CD4-positive, alpha-beta memory T cell (primary cell): Measurements from ENCODE around the gene CAMKK1. TPM values are rescaled to one million over a fixed set of nuclear protein-coding genes. Genes with fewer than 3 reads are reported as not detected.

Experiments
- CTCF ChIA-PET: fragments of 350-600 bp; sonication (Branson Sonifier 250); formaldehyde crosslinking; loops from one replicate; lab custom pipeline; 2021; ENCODE audit warnings: inconsistent platforms; ENCODE audit not compliant: partially characterized antibody; lab: Charles Lee
- POLR2A ChIA-PET: fragments of 350-600 bp; sonication (Branson Sonifier 250); formaldehyde crosslinking; loops from one replicate; lab custom pipeline; 2021; ENCODE audit not compliant: partially characterized antibody; lab: Charles Lee
- DNase-seq, 5 donors: peaks; one replicate each; pipeline versions ENCODE4 v3.0.0 to v3.0.0-alpha.2; 2020 to 2022; ENCODE audit warnings: mixed read lengths in 1 of 5
- H3K27ac ChIP-seq: one replicate; pipeline ENCODE4 v1.7.0; 2013; ENCODE audit warnings: low read depth, low read length
- H3K27me3 ChIP-seq: 2 replicates; pipeline ENCODE4 v1.7.0; 2013; ENCODE audit warnings: mild to moderate bottlenecking, low read length, moderate library complexity; ENCODE audit not compliant: insufficient read depth
- H3K36me3 ChIP-seq: 2 replicates; pipeline ENCODE4 v1.7.0; 2013; ENCODE audit warnings: mild to moderate bottlenecking, low read length, moderate library complexity; ENCODE audit not compliant: insufficient read depth
- H3K4me1 ChIP-seq: 2 replicates; pipeline ENCODE4 v1.7.0; 2013; ENCODE audit warnings: mild to moderate bottlenecking, low read length, moderate library complexity; ENCODE audit not compliant: insufficient read depth
- H3K4me3 ChIP-seq, 2 donors: one replicate each; pipeline ENCODE4 v1.7.0; 2013; ENCODE audit warnings: low read length in 2 of 2, mild to moderate bottlenecking in 1 of 2
- H3K9me3 ChIP-seq, 2 donors: one replicate each; pipeline ENCODE4 v1.7.0; 2013; ENCODE audit warnings: low read length in 2 of 2, control low read depth in 1 of 2; ENCODE audit not compliant: control insufficient read depth in 1 of 2
- H3K27ac Mint-ChIP-seq, 7 donors: one replicate each; pipeline ENCODE4 v1.8.0; 2020 to 2021; ENCODE audit warnings: mixed read lengths in 7 of 7, mild to moderate bottlenecking in 6 of 7, inconsistent platforms in 3 of 7, moderate library complexity in 3 of 7
- H3K27me3 Mint-ChIP-seq, 2 donors: one replicate each; pipeline ENCODE4 v1.8.0; 2020 to 2021; ENCODE audit warnings: mixed read lengths in 2 of 2
- H3K36me3 Mint-ChIP-seq, 2 donors: one replicate each; pipeline ENCODE4 v1.8.0; 2020 to 2021; ENCODE audit warnings: mixed read lengths in 2 of 2, inconsistent platforms in 1 of 2, mild to moderate bottlenecking in 1 of 2
- H3K4me1 Mint-ChIP-seq, 4 donors: one replicate each; pipeline ENCODE4 v1.8.0; 2020 to 2021; ENCODE audit warnings: mixed read lengths in 4 of 4, mild to moderate bottlenecking in 1 of 4
- H3K4me3 Mint-ChIP-seq, 8 donors: one replicate each; pipeline ENCODE4 v1.8.0; 2020 to 2021; ENCODE audit warnings: mixed read lengths in 8 of 8, mild to moderate bottlenecking in 7 of 8, moderate library complexity in 6 of 8, inconsistent platforms in 3 of 8
- H3K9me3 Mint-ChIP-seq, 8 donors: one replicate each; pipeline ENCODE4 v1.8.0; 2020 to 2021; ENCODE audit warnings: mixed read lengths in 8 of 8, mild to moderate bottlenecking in 5 of 8, inconsistent platforms in 3 of 8, moderate library complexity in 1 of 8
- intact Hi-C: fragments of 100-400 bp; cut with micrococcal nuclease; formaldehyde crosslinking; loops from one replicate; pipeline ENCODE4 v1.15.1; 2023
- polyA plus RNA-seq, 2 donors: library from polyadenylated mRNA; unstranded; fragments of 300-500 nt; fragmentation: Illumina TruSeq; gene quantifications; one replicate each; pipeline ENCODE4 v1.2.3, GENCODE V29; 2021
- total RNA-seq, 2 experiments: library from RNA; stranded (reverse); gene quantifications; one replicate each; pipeline ENCODE4 v1.2.3, GENCODE V29; 2021

CAMKK1 gene
- total and polyA plus RNA-seq, 4 experiments from 2014 or later, result 0.18 to 3.5 (median 3.0) TPM

DNA sequence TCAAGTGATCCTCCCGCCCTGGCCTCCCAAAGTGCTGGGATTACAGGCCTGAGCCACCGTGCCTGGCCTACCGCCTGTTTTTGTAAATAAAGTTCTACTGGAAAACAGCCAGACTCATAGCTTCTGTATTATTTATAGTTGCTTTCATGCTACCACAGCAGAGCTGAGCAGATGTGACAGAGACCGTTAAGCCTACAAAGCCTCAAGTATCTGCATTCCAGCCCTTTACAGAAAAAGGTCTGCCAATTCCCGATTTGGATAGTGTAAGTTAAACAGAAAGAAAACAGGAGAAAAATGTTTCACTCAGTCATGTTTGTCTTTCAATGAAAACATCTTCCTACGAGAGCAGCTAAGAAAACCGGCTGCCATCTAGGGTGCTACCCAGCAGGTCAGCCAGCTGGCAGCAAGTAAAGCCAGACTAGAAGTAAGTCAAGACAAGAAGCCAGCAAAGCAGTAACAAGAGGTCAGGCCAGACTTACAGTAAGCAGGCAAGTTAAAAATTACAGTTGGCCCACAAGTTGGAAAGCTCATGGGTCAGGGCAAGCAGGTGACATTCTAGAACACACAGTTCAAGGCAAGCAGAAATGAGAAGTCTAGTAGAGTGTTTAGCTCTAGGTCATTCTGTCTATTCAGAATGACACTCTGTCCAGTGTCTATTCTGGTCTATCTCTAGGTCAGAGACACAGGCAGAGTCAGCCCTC lies 64.6 kb downstream of the CAMKK1 start:
- H3K9me3 ChIP-seq, result no peaks in the 10 kb centered on the region
- intact Hi-C loops, result loop anchor here (5.0 kb wide), 1 partner anchor 781 kb away; no protein-coding TSS in a partner anchor
- no peaks in the 10 kb centered on the region for H3K27me3 Mint-ChIP-seq
- no peak overlapping the region for H3K4me3 Mint-ChIP-seq
- H3K27ac ChIP-seq, result no peak overlapping the region
- H3K9me3 Mint-ChIP-seq, result peaks cover 0 to 3% (median 0%) of the 10 kb centered on the region in 8 donors
- H3K36me3 Mint-ChIP-seq, result peaks cover 40 to 59% of the 10 kb centered on the region in 2 donors
- H3K27me3 ChIP-seq, result no peaks in the 10 kb centered on the region
- no peak overlapping the region for H3K27ac Mint-ChIP-seq
- H3K4me1 ChIP-seq, result no peaks in the 10 kb centered on the region
- H3K4me3 ChIP-seq, result no peak overlapping the region
- DNase-seq, result no peak
- H3K4me1 Mint-ChIP-seq, result peaks cover 1 to 5% (median 4%) of the 10 kb centered on the region in 4 donors
- ChIA-PET POLR2A (interaction anchor here (4.5 kb wide), 1 partner anchor 90 kb away, joined by 41 read pairs; no protein-coding TSS in a partner anchor), CTCF (interaction anchor here (0.7 to 11.7 kb wide), 13 partner anchors 10 to 226 kb away, joined by 3 to 333 read pairs (median 5); partner anchors contain the start of gene NCBP3)
- peaks cover 43% of the 10 kb centered on the region for H3K36me3 ChIP-seq

DNA sequence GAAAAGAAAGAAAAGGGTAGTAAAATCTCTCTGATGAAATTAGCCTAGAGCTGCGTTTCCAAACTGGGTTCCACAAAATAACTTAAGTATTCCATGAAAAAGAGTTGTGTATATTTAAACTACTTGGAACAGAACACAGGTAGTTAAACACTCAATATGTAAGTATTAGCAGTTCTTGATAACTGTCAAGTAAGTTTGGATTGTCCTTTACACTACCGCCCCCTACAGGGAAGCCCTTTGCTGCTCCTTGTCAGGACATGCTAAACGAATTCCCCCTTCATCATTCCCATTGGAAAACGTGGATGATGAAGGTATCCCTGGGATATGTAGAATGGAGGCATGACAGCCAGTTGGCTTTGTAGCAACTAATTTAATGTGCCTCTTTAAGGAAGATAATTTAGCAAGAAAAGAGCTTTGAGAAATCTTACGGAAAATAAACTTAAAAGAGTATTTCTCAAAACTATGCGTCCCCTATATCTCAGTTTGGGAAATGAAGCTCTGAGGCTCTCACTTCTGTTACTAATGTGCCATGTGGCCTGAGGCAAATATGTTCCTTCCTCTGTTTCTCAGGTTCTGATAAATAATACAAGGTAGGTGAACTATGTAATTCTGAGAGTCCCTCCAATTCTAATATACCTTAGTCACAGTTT lies 65.6 kb downstream of the CAMKK1 start:
- intact Hi-C loops, result loop anchor here (1.0 to 5.0 kb wide), 3 partner anchors 90 to 780 kb away; no protein-coding TSS in a partner anchor
- peaks cover 1 to 5% (median 4%) of the 10 kb centered on the region in 4 donors for H3K4me1 Mint-ChIP-seq

DNA sequence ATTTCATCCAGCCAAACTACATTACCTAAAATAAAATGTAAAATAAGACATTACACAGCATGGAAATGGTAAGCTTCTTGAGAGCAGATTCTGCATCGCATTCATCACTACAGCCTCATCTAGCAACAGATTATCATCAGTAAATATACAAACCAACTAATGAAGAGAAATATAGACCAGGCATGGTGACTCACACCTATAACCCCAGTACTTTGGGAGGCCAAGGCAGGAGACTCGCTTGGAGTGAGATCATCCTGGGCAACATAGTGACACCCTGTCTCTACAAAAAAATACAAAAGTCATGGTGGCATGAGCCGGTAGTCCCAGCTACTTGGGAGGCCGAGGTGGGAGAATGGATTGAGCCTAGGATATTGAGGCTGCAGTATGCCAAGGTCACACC lies 66.7 kb downstream of the CAMKK1 start:
- POLR2A ChIA-PET, result interaction anchor here (0.7 to 4.5 kb wide), 2 partner anchors 88 to 130 kb away, joined by 3 to 41 read pairs; partner anchors contain the start of gene P2RX5
- H3K27me3 ChIP-seq, result no peaks in the 10 kb centered on the region
- CTCF ChIA-PET, result interaction anchor here (0.7 to 11.7 kb wide), 8 partner anchors 14 to 144 kb away, joined by 3 to 333 read pairs (median 5); partner anchors contain the start of gene NCBP3
- H3K36me3 Mint-ChIP-seq, result peaks cover 47 to 75% of the 10 kb centered on the region in 2 donors
- DNase-seq, result no peak
- H3K4me3 ChIP-seq, result no peak overlapping the region
- H3K36me3 ChIP-seq, result peaks cover 48% of the 10 kb centered on the region
- peaks cover 1 to 5% (median 4%) of the 10 kb centered on the region in 4 donors for H3K4me1 Mint-ChIP-seq
- H3K9me3 Mint-ChIP-seq, result peaks cover 0 to 3% (median 0%) of the 10 kb centered on the region in 8 donors
- no peaks in the 10 kb centered on the region for H3K27me3 Mint-ChIP-seq
- H3K27ac ChIP-seq, result no peak overlapping the region
- peak overlapping the region in 1 of 7 donors; percentile 31 for H3K27ac Mint-ChIP-seq
- intact Hi-C loops, result loop anchor here (2.0 to 5.0 kb wide), 2 partner anchors 143 to 779 kb away; no protein-coding TSS in a partner anchor
- peak overlapping the region in 1 of 8 donors; percentile 10 for H3K4me3 Mint-ChIP-seq
- no peaks in the 10 kb centered on the region for H3K4me1 ChIP-seq
- no peaks in the 10 kb centered on the region for H3K9me3 ChIP-seq

More for the DNA sequence above, 65.6 kb downstream of the CAMKK1 start:
- peak; percentile 67 to 79 (median 74) for DNase-seq
- H3K36me3 ChIP-seq, result peaks cover 43% of the 10 kb centered on the region
- ChIA-PET POLR2A (interaction anchor here (0.6 to 4.5 kb wide), 2 partner anchors 19 to 89 kb away, joined by 3 to 41 read pairs; no protein-coding TSS in a partner anchor), CTCF (interaction anchor here (0.6 to 11.7 kb wide), 22 partner anchors 9 to 225 kb away, joined by 3 to 333 read pairs (median 4); partner anchors contain the start of genes HASPIN and NCBP3)
- Mint-ChIP-seq H3K4me3 (no peak overlapping the region), H3K27me3 (no peaks in the 10 kb centered on the region), H3K9me3 (peaks cover 0 to 3% (median 0%) of the 10 kb centered on the region in 8 donors), H3K27ac (peak overlapping the region in 3 of 7 donors; percentile 42 to 74 (median 70)), H3K36me3 (peaks cover 38 to 66% of the 10 kb centered on the region in 2 donors)
- H3K27ac ChIP-seq, result no peak overlapping the region
- no peaks in the 10 kb centered on the region for H3K4me1 ChIP-seq
- H3K4me3 ChIP-seq, result no peak overlapping the region
- H3K27me3 ChIP-seq, result no peaks in the 10 kb centered on the region
- no peaks in the 10 kb centered on the region for H3K9me3 ChIP-seq

DNA sequence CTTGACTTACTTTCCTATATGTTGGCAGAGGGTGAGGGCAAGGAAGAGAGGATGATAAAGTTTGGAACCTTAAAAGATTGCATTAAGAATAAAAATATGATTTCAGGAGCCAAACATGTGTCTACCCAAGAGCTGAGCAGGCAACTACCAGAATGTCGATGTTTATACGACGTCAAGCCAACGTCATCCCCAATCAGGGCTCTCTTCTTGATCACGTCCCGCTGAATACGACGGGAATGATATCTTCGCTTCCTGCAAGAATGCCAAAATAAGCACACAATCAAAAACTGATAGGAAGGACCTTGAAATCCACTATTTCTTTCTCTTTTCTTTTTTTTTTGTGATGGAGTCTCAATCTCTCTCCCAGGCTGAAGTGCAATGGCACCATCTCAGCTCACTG lies 71.8 kb downstream of the CAMKK1 start:
- intact Hi-C loops, result no loop called here
- no peak overlapping the region for H3K4me3 ChIP-seq
- Mint-ChIP-seq H3K27me3 (no peaks in the 10 kb centered on the region), H3K4me1 (peaks cover 0 to 2% (median 0%) of the 10 kb centered on the region in 4 donors), H3K27ac (no peak overlapping the region), H3K4me3 (no peak overlapping the region), H3K36me3 (peaks cover 42 to 71% of the 10 kb centered on the region in 2 donors), H3K9me3 (peaks cover 0 to 2% (median 0%) of the 10 kb centered on the region in 8 donors)
- ChIA-PET POLR2A (interaction anchor here (0.6 kb wide), 1 partner anchor 289 kb away, joined by 3 read pairs; no protein-coding TSS in a partner anchor), CTCF (interaction anchor here (11.7 kb wide), 1 partner anchor 84 kb away, joined by 333 read pairs; no protein-coding TSS in a partner anchor)
- H3K27me3 ChIP-seq, result no peaks in the 10 kb centered on the region
- H3K4me1 ChIP-seq, result no peaks in the 10 kb centered on the region
- DNase-seq, result no peak
- H3K27ac ChIP-seq, result no peak overlapping the region
- H3K36me3 ChIP-seq, result peaks cover 60% of the 10 kb centered on the region
- H3K9me3 ChIP-seq, result no peaks in the 10 kb centered on the region

DNA sequence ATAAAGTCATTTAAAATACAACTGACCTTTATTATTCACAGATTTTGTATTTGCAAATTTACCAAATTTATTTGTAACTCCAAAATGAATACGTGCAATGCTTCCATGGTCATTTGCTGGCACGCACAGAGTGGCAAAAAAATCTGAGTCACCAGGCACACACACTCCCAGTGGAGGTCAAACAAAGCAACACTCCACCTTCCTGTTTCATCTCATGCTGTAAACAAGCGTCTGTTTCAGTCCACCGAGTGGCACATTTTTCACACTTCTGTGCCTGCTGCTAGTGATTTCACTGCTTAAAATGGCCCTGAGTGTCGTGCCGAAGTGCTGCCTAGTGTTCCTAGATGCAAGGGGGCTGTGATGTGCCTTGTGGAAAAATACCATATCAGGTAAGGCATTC lies 74.1 kb downstream of the CAMKK1 start:
- Mint-ChIP-seq H3K27ac (peak overlapping the region in 1 of 7 donors; percentile 21), H3K36me3 (peaks cover 49 to 72% of the 10 kb centered on the region in 2 donors), H3K4me3 (no peak overlapping the region), H3K4me1 (no peaks in the 10 kb centered on the region), H3K9me3 (peaks cover 0 to 2% (median 0%) of the 10 kb centered on the region in 8 donors), H3K27me3 (no peaks in the 10 kb centered on the region)
- peaks cover 46% of the 10 kb centered on the region for H3K36me3 ChIP-seq
- no peak for DNase-seq
- no peaks in the 10 kb centered on the region for H3K4me1 ChIP-seq
- intact Hi-C loops, result no loop called here
- ChIA-PET POLR2A (no interaction called here), CTCF (no interaction called here)
- no peak overlapping the region for H3K4me3 ChIP-seq
- H3K27ac ChIP-seq, result no peak overlapping the region
- no peaks in the 10 kb centered on the region for H3K27me3 ChIP-seq
- no peaks in the 10 kb centered on the region for H3K9me3 ChIP-seq

DNA sequence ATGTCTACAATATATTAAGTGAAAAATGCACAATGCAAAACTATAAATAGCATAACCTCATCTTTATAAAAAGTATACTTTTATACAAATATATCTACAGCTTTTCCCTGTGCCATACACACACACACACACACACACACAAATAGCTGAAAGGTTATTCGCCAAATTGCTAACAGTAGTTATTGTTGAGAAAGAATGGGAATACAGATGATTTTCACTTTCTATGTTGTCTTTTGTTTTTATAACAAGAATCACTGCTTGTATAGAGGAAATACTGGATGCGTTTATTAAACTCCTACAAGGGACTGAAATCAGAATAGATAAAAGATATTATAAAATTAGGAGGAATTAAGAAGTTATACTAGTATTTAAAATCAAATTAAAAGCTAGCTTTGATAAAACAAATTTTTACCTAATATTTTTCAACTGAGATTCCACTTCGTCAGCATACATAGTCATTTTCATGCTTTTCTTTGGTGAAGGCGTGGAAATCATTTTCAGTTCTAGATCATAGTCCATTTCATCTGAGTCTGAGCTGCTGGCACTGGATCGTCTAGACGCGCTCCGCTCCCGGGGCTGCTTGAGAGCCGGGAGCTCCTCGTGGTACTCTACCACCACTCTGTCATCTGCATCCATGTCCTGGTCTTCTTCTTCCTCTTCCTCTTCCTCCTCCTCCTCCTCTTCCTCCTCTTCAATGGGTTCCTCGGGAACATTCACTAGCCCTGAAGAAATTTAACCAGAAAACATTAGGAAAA lies 74.8 kb downstream of the CAMKK1 start:
- Histone ChIP-seq H3K27ac (no peak overlapping the region), H3K36me3 (peaks cover 46% of the 10 kb centered on the region), H3K9me3 (no peaks in the 10 kb centered on the region), H3K4me1 (no peaks in the 10 kb centered on the region), H3K27me3 (no peaks in the 10 kb centered on the region), H3K4me3 (no peak overlapping the region)
- no peaks in the 10 kb centered on the region for H3K4me1 Mint-ChIP-seq
- ChIA-PET CTCF (interaction anchor here (1.3 to 2.8 kb wide), 3 partner anchors 9 to 251 kb away, joined by 3 to 28 read pairs (median 4); no protein-coding TSS in a partner anchor), POLR2A (no interaction called here)
- H3K27ac Mint-ChIP-seq, result peak overlapping the region in 1 of 7 donors; percentile 21
- peaks cover 0 to 2% (median 0%) of the 10 kb centered on the region in 8 donors for H3K9me3 Mint-ChIP-seq
- H3K36me3 Mint-ChIP-seq, result peaks cover 49 to 72% of the 10 kb centered on the region in 2 donors
- no peak overlapping the region for H3K4me3 Mint-ChIP-seq
- intact Hi-C loops, result no loop called here
- no peaks in the 10 kb centered on the region for H3K27me3 Mint-ChIP-seq
- DNase-seq, result no peak
